HepG2 (cell line): ENCODE data around the gene KIF26B.

Source experiments
- CTCF ChIP-seq: sonication (generic); formaldehyde crosslinking; IDR thresholded peaks from 2 replicates; pipeline ENCODE4 v1.5.0; 2020; ENCODE audit warnings: mild to moderate bottlenecking, missing genetic modification reagents, moderate library complexity
- NBN ChIP-seq: fragments of 450-650 bp; conservative IDR thresholded peaks from 2 replicates; pipeline ENCODE4 v1.6.1; 2017
- POLR2A ChIP-seq, 2 experiments: IDR thresholded peaks; 2 replicates each; pipeline ENCODE4 v1.6.1; 2011; ENCODE audit warnings: low read depth in 2 of 2, low read length in 2 of 2, mild to moderate bottlenecking in 1 of 2, moderate library complexity in 1 of 2; ENCODE audit not compliant: insufficient read depth in 1 of 2
- POLR2AphosphoS5 ChIP-seq: IDR thresholded peaks from 2 replicates; pipeline ENCODE4 v1.6.1; 2012; ENCODE audit warnings: low read depth, low read length
- SP4 ChIP-seq: sonication (generic); formaldehyde crosslinking; IDR thresholded peaks from 2 replicates; pipeline ENCODE4 v1.8.1; 2023; ENCODE audit warnings: mild to moderate bottlenecking, missing genetic modification reagents
- ZNF121 ChIP-seq: sonication (generic); formaldehyde crosslinking; IDR thresholded peaks from 2 replicates; pipeline ENCODE4 v1.5.0; 2020; ENCODE audit warnings: mild to moderate bottlenecking, missing genetic modification reagents

- TF ChIP-seq POLR2AphosphoS5 (no peak), CTCF (CRISPR knock-in tag) (no peak), POLR2A (IDR thresholded peaks at IDR 0.05; ENCODE audit: insufficient read depth in 1 of 2, low read depth in 2 of 2, low read length in 2 of 2) (no peak), ZNF121 (no peak), NBN (no peak), SP4 (CRISPR knock-in tag) (no peak)
Measured at GRCh38 chr1:245590726-245591125, 435.9 kb downstream of the KIF26B start.
